HT1080 (cell line): ENCODE results near the gene KRT75. TPM values are rescaled to one million over a fixed set of nuclear protein-coding genes. Genes with fewer than 3 reads are reported as not detected.
A peak's percentile ranks its signal among the peaks of the same experiment; 100 is the strongest.

Experiments
- DNase-seq: peaks from one replicate; pipeline ENCODE4 v3.0.0-alpha.2; 2015; ENCODE audit warnings: low read depth
- total RNA-seq: library from RNA; depleted of rRNA; stranded (reverse); fragments of >200 nt; shearing (Covaris generic); gene quantifications from 2 replicates; pipeline ENCODE4 v1.2.3, GENCODE V29; 2014

Gene KRT75
- total RNA-seq, 1 experiment from 2014 or later: not detected

DNA sequence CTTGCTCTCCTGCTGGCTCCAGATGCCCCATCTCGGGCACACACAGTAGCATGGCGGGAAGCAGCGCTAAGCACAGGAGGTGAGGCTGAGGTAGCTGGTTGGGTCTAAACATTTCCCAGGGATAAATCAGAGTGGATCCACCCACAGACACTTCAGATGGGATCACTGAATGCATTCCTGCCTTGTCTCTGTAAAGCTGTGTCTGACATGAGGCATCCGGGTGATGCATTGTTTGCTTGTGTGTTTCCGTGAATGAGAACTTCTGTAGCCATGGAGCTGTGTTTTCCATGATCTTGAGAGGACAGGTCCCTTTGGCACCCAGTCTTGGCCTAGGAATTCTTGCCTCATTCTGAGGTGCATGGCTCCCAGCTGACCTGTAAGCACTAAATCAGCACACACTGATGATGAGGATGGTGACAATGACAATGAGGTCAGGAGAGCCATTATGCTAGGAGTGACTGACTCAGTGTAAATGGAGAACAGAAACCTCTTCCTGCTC lies 6.7 kb upstream of the KRT75 start:
- DNase-seq: peak; percentile 53

DNA sequence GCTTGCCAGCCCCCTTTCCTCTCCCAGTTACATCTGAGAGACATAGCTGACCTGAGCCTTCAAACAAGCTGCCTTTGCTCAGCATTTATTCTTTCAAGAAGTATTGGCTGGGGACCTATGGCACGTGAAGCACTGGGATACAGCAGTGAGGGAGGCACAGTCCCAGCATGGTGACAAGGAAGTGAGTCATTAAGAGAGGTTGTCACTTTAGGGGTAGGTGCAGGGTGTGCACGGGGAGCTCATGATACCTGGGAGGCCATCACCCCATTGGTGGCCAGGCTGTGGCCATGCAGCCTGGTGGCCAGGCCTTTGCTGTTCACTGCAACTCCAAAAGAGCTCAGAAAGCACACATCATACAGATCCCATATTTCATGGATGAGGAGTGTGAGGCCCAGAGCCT lies 5.7 kb upstream of the KRT75 start:
- DNase-seq: no peak

DNA sequence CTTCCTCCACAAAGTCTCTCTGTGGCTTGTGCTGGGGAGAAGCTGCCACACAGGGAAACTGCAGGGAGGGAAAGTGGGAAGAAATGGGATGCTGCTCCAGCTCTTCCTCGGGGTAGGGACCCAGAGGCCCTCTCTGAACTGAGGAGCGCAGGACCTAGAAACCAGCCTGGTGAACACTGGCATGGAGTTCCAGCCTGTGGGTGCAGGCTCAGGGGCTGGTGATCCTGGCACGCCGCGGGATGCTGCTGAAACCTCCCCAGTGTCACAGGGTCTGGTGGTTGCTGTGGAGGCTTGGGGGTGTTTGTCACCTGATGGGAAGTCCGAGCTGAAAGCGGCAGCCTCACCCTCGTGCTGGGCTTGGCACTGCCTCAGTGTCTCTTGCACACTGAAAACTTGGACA lies 5.2 kb upstream of the KRT75 start:
- no peak for DNase-seq

DNA sequence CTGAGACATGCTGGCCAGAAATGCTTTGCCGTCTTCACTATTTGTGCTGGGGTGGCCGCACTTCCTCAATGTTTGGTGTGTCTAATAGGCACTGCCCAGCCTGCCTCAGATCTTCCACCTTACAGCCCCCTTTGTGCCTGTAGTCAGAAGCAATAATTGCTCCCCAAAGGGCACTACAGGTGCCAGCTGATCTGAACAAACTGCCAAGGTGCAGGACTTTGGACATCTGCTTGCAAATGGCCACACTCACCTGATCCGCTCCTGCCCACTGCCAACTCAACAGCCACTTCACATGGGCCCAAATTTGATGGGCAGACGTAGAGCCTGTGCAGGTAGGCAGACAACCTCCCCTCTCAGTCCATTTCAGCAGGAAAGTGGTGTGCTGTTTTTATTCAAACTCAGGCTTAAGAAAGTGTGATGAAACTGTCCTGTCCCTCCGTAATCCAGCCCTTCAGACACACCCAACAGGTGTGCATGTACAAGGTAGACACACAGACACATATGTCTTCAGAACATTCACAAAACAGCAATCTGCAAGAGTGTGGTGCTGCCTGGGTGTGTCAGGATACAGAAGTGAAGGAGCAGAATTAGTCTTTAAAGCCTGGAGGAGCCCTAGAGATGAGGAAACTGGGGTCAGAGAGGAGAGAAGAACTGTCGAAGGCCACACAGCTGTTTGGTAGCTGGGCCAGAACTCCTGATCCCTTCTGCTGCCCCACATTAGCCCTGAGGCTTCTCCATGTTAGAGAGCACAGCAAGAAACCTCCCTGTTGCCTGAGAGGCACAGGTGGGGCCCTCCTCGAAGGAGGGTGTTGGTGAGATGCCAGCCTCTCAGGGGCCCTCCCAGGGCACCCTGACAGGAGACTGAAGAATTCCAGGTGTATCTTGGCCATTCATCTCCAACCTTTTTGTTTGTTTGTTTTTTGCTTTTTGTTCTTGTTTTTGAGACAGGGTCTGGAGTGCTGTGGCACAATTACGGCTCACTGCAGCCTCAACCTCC lies 4.4 kb upstream of the KRT75 start:
- DNase-seq: no peak

DNA sequence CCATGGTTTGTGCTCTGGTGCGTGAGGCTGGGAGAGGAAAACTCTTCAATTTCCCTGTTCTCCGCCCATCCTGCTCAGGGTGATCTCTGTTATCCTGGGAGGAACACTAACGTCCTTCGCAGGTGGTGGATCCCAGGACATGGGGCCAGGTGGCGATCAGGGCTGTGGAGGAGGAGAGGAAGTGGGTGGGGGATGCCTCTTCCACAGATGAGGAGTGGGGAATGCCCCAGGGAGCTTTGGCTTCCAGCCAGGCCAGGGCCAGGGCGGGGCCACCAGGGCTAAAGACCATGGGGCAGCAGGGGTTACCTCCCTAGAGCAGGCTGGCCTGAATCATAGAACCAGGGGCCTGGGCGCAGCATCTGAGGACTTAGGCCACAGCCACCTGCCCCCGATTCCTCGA lies 3.3 kb upstream of the KRT75 start:
- no peak for DNase-seq

DNA sequence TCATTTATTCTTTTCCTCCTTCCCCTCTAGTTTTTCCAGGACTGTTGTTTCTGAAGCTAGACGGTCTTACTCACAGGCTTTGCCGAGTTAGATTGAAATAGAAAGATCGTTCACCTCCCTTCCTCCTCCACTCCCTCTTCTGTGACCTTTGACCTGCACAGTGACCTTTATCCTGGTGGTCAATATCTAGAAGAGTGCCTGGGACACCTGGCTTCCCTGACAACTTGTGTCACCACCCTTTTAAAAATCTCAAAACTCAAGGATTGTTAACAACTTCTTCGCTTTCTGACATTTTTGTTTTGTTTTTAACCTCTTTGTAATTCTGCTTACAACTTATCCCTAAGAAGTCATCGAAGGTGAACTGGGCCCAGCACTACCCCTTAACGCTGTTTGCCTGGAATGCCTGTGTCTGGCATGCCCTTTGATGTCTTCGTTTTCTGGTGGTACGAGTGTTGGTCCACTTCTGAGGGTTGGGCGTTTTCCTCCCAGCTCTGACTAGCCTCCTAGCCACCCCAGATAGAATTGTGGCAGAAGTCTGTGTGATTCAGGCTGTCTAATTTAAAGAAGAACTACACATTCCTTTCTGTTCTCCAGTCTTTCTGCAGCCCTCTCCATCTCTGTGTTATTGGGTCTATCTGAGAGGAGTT lies 2.8 kb upstream of the KRT75 start:
- no peak for DNase-seq

DNA sequence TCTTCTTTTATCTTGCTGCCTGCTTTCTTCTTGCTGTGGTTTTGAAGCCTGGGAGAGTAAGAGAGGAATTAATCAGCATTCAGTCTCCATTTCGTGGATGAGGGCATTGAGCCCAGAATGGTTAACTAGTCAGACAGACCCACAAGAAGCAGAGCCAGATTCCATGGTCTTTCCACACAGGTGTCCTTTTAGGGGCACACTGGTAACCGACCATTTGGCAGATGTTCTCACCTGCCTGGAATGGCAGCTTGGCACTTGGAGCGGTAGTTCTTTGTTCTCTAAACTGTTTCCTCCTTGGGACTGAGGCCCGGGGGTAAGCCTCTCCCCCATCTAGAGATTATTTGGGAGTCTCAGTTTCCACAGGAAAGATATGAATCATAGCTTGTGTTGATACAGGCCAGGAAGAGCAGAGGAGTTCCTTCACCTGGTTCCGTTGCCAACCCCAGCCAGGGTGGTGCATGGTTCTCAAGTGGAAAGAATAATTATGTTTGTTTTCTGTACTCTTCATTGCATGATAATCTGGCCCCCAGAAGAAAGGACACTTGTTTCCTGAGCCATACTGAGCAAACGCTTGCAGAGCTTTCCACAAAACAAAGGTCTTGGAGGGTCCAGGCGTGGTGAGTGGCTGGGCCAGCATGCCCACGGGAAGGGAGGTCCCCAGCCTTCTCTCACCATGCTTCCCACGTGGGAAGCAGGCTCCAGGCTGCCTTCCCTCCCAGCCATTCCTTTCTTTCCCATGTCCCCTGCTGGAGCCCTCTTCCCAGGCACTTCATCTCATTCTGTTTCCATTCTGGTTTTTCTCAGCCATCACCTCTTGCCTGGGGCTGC lies 2.0 kb upstream of the KRT75 start:
- no peak for DNase-seq

DNA sequence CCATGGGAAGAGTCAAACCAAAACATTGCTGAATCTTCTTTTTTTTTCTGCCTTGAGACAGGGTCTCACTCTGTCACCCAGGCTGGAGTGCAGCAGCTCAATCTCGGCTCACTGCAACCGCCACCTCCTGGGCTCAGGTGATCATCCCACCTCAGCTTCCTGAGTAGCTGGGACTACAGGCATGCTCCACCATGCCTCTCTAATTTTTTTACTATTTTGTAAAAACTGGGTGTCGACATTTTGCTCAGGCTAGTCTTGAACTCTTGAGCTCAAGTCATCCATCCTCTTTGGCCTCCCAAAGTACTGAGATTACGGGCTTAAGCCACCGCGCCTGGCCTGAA lies 1.5 kb upstream of the KRT75 start:
- no peak for DNase-seq

DNA sequence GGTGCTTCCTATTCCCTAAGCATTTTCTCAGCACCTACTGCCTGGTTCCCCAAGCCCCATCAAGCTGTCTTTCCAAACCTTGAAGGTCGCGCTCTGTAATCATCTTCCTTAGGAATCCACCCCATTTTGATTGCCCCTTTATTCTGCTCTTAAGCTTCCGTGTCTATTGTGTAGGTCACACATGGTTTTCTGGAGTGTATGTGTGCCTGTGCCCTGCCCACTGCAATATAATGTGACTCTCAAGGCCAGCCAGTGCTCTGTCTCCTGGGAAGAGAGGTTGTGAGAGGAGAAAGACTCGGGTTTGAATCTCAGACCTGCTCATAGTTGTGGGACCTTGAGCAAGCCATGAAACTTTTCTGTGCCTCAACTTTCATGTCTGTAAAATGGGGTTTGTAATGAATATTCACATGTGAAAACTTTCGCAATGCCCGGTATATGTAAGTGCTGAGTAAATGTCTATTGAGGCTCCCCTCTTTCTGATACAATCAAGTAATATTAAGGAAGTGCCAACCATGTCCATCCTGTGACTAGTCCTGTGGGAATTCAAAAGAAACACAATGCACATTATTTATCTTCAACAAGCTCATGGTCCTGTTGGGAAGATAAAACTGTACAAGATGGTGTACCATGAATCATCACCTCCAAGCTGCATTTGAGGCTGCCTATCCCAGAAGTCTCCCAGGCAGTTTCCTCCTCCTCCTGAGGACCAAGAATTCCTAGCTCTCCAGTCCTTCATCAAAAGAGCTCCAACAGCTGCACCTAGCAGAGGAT lies 774 bp upstream of the KRT75 start:
- DNase-seq: peak; percentile 63

DNA sequence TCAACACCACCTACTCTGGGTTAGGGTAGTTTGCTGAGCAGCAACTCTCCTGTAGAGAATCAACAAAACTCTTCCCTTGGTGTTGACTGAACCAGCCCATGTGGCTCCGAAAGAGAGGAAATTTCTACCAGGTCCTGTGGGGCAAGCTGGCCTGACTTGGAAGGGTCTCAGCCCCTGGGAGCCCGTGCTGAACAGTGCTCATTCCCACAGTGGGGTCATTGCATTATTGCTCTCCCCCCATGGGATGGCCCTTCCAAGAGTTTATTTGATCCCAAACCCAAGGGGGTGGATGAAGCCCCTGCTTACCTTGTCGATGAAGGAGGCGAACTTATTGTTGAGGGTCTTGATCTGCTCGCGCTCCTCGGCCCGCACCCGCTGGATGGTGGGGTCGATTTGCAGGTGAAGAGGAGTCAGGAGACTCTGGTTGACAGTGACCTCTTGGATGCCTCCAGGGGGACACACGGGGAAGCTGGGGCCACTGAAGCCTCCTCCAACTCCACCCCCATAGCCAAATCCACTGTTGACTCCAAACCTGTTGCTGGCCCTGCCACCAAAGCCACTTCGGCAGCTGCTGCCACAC lies 580 bp downstream of the KRT75 start:
- DNase-seq: no peak

DNA sequence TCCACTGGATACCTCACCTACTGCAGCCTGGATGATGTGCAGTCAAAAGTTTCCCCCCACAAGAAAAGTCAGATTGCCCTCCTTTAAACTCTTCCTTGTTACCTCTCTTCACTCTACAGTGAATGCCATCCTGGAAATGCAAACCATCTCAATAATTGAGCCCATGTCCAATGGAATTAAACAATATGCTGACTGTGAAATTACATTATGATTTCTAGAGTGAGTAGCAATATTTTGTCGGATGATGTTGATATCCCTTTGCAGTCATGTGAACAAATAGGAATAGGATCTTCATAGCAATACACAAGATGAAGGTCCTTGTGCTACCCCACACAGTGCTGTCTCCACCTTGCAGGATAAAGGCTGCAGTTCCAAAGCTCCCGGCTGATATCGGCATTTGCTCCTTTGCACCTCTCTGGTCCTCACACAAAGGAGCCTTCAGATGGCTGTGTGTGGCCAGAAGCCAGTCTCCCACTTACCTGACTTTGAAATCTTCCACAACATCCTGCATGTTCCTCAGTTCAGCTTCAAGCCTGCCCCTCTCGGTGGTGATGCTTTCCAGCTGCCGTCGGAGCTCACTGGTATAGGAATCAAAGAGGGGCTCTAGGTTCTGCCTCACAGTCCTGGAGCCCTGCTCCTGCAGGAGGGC lies 1.5 kb downstream of the KRT75 start:
- DNase-seq: no peak

DNA sequence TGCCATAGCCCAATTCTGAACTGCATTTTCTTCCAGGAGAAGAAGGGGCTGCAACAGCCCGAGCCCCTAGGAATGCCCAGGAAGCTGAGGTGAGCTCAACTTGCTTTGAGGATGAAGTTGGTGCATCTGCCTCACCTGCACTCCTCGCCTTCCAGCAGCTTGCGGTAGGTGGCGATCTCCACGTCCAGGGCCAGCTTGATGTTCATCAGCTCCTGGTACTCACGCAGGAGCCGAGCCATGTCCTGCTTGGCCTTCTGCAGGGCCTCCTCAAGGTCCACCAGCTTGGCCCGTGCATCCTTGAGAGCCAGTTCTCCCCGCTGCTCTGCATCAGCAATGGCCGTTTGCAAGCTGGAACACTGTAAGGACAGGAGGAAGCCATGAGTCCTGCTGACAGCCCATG lies 6.0 kb downstream of the KRT75 start:
- DNase-seq: no peak

DNA sequence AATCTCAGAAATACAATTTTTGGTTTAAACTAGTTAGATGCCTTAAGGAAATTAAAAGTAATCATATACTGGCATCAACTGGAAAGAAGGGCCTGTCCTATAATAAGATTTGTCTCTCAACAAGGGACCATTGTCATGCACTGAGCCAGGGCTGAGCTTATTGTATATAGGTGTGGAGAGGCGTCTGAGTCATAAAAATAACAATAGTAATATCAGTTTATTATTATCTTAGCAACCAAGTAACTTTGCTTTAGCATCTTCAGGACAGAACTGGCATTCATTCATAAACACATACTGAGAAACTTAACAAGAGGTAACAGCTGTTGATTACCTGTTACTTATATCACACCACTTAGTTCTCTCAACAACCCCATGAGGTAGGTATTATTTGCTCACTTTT lies 7.1 kb downstream of the KRT75 start:
- peak; percentile 5 for DNase-seq

DNA sequence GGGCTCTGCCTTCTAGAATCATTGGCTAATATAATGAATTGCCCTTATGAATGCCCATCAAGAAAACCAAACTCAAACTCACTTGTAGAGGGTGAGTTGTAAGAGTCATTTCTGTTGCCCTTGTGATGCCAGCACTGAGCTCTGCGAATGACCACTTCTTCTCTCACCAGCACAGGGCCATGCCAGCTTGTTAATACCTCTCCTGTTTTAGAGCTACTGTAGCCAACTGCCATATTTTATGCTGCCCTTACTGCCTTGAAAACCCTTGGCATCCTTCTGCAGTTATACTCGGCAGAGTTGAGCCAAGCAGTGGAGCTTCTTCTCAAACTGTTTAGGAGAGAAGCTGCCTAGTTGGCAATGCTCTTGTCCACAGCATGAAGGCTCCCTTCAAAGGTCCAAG lies 8.1 kb downstream of the KRT75 start:
- no peak for DNase-seq

DNA sequence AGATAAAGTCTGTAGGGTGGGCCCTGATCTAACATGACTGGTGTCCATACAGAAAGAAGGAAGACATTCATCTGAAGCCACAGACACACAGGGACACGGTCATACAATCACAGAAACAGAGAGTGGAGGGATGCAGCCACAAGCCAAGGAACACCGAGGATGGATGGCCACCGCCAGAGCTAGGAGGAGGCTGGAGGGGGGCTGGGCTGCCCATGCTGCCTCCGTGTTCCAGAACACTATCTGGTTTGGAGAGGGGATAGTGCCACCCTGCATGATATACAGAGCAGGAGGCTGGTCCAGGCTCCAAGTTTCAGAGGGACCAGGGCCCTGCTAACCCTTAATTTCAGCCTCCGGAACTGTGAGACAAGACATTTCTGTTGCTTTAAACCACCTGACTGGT lies 8.7 kb downstream of the KRT75 start:
- DNase-seq: no peak

DNA sequence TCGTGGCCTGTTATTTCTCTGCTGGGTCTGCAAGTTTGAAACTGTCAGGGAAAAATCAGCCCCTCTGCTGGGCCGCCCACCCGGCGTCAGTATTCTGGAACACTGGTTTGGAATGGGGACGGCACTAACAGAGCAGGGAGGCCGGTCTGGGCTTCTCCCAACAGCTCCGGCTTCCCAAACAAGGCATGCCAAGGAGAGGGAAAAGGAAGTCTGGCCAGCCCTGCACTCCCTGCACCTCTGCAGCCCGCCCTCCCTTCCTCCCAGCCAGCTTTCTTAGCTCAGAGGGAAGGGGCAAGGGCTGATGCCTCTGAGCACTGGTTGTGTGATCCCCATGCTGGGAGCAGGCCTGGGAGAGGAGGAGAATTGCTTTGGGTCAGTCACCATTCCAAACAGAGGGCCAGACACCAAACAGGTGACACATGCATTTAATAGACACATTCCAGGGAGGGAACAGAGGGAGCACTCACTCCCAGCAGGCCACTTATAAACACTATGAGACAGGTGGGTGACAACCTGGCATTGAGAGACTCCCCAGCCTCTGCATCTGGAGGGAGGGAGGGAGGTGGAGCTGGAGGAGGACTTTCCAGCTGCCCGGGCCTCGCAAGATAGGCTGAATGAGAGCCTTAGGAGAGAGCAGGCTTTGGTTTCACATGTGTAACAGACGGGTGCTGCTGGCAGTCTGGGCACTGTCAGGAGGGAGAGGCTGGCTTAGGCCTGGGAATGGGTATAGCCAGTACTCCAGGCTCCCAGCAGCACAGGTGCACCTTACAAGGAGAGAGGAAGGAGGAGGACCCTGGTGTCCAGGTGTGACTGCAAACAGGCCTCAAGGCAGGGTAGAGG lies 10.3 kb downstream of the KRT75 start:
- DNase-seq: no peak

DNA sequence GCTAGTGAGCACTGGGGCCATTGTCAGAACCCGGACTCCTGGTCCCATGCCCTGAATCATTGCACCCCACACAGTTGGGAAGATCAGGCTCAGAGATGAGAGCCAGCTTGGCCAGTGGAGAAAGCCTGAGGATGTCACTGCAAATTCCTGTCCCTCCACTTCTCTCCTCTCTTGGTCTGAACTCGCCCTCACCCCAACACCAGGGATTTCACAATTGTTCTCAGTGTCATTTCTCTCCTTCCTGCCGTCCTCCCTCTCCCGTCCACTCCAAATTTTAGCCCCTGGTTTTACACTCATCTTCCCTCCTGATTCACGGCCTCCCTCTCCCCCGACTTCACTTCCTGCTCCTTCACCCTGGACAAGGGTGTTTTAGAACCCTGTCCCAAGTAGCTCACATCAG lies 11.1 kb downstream of the KRT75 start:
- no peak for DNase-seq

DNA sequence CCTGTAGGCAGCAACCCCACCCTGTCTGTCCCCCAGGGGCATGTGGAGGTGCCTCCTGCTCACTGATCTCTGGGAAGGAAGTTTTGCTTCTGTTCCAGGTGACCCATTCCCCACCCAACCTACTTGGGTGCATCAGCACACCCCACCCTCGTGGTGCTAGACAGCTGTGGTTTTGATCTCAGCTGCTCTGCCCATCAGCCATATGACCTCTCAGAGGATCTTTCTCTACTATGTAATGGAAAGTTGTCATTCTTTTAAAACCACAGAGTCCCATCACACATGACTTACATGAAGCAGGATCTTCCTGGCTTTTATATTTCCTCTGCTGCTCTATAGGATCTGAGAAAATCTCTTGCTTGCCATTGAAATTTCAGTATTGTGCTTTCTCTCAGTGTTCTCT lies 14.5 kb downstream of the KRT75 start:
- DNase-seq: no peak

DNA sequence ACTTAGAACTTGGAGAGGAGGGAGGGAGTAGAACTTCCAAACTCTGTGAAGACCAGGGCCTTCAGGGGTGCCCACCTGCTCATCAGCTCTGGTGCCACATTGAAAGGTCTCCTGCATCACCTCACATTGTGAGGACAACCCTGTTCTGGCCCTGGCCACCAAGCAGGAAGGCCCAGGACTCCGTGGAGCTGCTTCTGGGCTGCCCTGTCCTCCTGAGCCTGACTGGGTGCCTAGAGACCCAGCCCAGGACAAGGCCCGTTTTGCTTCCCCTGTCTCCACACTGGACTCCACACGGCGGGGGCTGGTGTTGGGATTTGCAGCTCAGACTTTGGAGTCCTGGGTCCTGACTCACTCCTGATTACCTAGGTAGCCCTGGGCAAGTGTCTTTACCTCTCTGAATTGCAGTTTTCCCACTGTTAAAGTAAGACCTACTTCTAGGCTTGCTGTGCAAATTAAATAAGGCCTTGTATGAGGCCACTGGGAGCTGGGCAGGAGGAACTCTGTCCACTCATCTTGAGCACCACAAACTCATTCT lies 15.5 kb downstream of the KRT75 start:
- DNase-seq: no peak
